ENCODE results near the gene ACAA2. TPM values are rescaled to one million over a fixed set of nuclear protein-coding genes. Genes with fewer than 3 reads are reported as not detected.

ACAA2 gene
- polyA plus RNA-seq, 3 donors: 20.8 to 109 (median 97.6) TPM

DNA sequence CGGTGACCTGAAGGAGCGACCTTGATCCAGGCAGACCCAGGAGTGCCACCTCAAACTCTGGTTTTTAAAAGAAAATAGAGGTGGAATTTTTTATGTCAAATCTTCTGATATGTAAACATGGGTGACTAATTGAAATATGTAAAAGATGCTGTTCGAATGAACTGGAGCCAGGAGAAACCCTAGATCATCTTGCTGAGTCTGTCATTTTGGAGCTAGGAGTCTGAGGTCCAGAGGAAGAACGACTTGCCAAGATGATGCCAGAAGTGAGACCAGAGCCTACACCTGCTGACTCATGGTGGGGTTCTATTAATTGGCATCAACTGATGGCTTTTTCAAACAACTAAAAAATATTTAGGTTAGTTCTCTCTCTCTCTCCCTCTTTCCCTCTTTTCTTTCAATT is 74.1 kb downstream of the ACAA2 start:
- WGBS (ENCODE audit: insufficient coverage): 76% methylated on average over 4 of the region's 4 CpGs
- Mint-ChIP-seq H3K4me1 (peaks cover 8% of the 10 kb centered on the region), H3K27ac (no peak overlapping the region), H3K36me3 (no peaks in the 10 kb centered on the region), H3K27me3 (ENCODE audit: low read depth in 3 of 3) (peaks cover 10 to 20% (median 14%) of the 10 kb centered on the region in 3 donors), H3K9me3 (no peaks in the 10 kb centered on the region), H3K4me3 (no peak overlapping the region)
- Histone ChIP-seq H3K4me3 (replicated peaks in 1 of 3; ENCODE audit: low read depth in 2 of 3, low read length in 3 of 3) (no peak overlapping the region), H3K9ac (ENCODE audit: insufficient read depth, low read length, poor library complexity, severe bottlenecking) (no peak overlapping the region), H3K4me1 (ENCODE audit: control insufficient read depth in 1 of 2, insufficient read depth in 2 of 2, low read length in 2 of 2) (peaks cover under 1 to 4% of the 10 kb centered on the region in 2 donors), H2AFZ (ENCODE audit: insufficient read depth, low read depth, low read length, poor library complexity, severe bottlenecking) (no peak overlapping the region), H3K9me3 (replicated peaks in 1 of 2; ENCODE audit: control insufficient read depth in 1 of 2, insufficient read depth in 1 of 2, low read length in 2 of 2) (no peaks in the 10 kb centered on the region), H3K79me2 (ENCODE audit: insufficient read depth, low read length) (no peaks in the 10 kb centered on the region), H4K20me1 (ENCODE audit: insufficient read depth, low read length) (no peaks in the 10 kb centered on the region), H3K27ac (ENCODE audit: low read depth in 1 of 2, low read length in 2 of 2) (no peak overlapping the region), H3K36me3 (replicated peaks in 1 of 2; ENCODE audit: control insufficient read depth in 1 of 2, insufficient read depth in 2 of 2, low read length in 2 of 2) (no peaks in the 10 kb centered on the region), H3K4me2 (replicated peaks; ENCODE audit: extremely low read depth, low read length, poor library complexity, severe bottlenecking) (no peak overlapping the region), H3K27me3 (ENCODE audit: control insufficient read depth in 2 of 2, insufficient read depth in 2 of 2, low read length in 2 of 2) (no peaks in the 10 kb centered on the region)
- DNase-seq: no peak
- TF ChIP-seq, protein P1, sequence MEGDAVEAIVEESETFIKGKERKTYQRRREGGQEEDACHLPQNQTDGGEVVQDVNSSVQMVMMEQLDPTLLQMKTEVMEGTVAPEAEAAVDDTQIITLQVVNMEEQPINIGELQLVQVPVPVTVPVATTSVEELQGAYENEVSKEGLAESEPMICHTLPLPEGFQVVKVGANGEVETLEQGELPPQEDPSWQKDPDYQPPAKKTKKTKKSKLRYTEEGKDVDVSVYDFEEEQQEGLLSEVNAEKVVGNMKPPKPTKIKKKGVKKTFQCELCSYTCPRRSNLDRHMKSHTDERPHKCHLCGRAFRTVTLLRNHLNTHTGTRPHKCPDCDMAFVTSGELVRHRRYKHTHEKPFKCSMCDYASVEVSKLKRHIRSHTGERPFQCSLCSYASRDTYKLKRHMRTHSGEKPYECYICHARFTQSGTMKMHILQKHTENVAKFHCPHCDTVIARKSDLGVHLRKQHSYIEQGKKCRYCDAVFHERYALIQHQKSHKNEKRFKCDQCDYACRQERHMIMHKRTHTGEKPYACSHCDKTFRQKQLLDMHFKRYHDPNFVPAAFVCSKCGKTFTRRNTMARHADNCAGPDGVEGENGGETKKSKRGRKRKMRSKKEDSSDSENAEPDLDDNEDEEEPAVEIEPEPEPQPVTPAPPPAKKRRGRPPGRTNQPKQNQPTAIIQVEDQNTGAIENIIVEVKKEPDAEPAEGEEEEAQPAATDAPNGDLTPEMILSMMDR (IDR thresholded peaks at IDR 0.05): no peak
- intact Hi-C loops (cut with micrococcal nuclease): no loop called here

DNA sequence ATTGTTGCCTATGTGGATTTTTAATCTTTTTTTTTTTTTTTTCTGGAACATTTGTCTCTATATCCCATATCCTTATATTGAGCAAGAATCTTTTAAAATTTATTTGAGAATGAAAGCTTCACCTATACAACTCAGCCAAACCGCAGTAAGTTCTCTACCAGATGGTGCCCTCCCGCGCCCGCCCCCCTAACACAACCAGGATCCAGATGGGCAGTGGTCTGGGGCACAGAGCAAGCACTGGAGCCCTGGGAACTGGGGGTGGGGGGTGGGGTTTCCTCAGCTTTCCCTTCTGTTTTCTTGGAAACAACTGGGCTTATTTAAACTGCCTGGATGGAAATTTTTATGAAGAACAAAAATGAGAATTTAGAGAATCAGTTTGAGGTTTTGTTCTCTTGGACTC is 74.6 kb downstream of the ACAA2 start:
- H3K27ac ChIP-seq (ENCODE audit: low read depth in 1 of 2, low read length in 2 of 2): no peak overlapping the region
- H3K9me3 Mint-ChIP-seq: no peaks in the 10 kb centered on the region
- H3K4me3 Mint-ChIP-seq: no peak overlapping the region
- H4K20me1 ChIP-seq (ENCODE audit: insufficient read depth, low read length): no peaks in the 10 kb centered on the region
- intact Hi-C loops (cut with micrococcal nuclease): no loop called here
- no peak overlapping the region for H3K27ac Mint-ChIP-seq
- peaks cover 6 to 10% of the 10 kb centered on the region in 2 donors for H3K4me1 ChIP-seq (ENCODE audit: control insufficient read depth in 1 of 2, insufficient read depth in 2 of 2, low read length in 2 of 2)
- no peaks in the 10 kb centered on the region for H3K9me3 ChIP-seq (replicated peaks in 1 of 2; ENCODE audit: control insufficient read depth in 1 of 2, insufficient read depth in 1 of 2, low read length in 2 of 2)
- no peaks in the 10 kb centered on the region for H3K36me3 Mint-ChIP-seq
- no peak overlapping the region for H3K9ac ChIP-seq (ENCODE audit: insufficient read depth, low read length, poor library complexity, severe bottlenecking)
- H3K4me1 Mint-ChIP-seq: peaks cover 14% of the 10 kb centered on the region
- H3K27me3 ChIP-seq (ENCODE audit: control insufficient read depth in 2 of 2, insufficient read depth in 2 of 2, low read length in 2 of 2): no peaks in the 10 kb centered on the region
- H3K36me3 ChIP-seq (replicated peaks in 1 of 2; ENCODE audit: control insufficient read depth in 1 of 2, insufficient read depth in 2 of 2, low read length in 2 of 2): no peaks in the 10 kb centered on the region
- H2AFZ ChIP-seq (ENCODE audit: insufficient read depth, low read depth, low read length, poor library complexity, severe bottlenecking): no peak overlapping the region
- DNase-seq: no peak
- TF ChIP-seq, protein P1 (IDR thresholded peaks at IDR 0.05): no peak
- peaks cover 11 to 20% (median 14%) of the 10 kb centered on the region in 3 donors for H3K27me3 Mint-ChIP-seq (ENCODE audit: low read depth in 3 of 3)
- H3K4me2 ChIP-seq (replicated peaks; ENCODE audit: extremely low read depth, low read length, poor library complexity, severe bottlenecking): no peak overlapping the region
- no peaks in the 10 kb centered on the region for H3K79me2 ChIP-seq (ENCODE audit: insufficient read depth, low read length)
- no CpG with 5 or more reads among the region's 4 CpGs for WGBS (ENCODE audit: insufficient coverage)
- H3K4me3 ChIP-seq (replicated peaks in 1 of 3; ENCODE audit: low read depth in 2 of 3, low read length in 3 of 3): no peak overlapping the region
